NCI-H146 (cell line): Measurements from ENCODE around the gene SEC14L2.
A peak's percentile ranks its signal among the peaks of the same experiment; 100 is the strongest.

Source experiments
- DNase-seq: peaks from one replicate; lab custom pipeline; 2025; lab: John Stamatoyannopoulos, UW

The SEC14L2 gene

DNA sequence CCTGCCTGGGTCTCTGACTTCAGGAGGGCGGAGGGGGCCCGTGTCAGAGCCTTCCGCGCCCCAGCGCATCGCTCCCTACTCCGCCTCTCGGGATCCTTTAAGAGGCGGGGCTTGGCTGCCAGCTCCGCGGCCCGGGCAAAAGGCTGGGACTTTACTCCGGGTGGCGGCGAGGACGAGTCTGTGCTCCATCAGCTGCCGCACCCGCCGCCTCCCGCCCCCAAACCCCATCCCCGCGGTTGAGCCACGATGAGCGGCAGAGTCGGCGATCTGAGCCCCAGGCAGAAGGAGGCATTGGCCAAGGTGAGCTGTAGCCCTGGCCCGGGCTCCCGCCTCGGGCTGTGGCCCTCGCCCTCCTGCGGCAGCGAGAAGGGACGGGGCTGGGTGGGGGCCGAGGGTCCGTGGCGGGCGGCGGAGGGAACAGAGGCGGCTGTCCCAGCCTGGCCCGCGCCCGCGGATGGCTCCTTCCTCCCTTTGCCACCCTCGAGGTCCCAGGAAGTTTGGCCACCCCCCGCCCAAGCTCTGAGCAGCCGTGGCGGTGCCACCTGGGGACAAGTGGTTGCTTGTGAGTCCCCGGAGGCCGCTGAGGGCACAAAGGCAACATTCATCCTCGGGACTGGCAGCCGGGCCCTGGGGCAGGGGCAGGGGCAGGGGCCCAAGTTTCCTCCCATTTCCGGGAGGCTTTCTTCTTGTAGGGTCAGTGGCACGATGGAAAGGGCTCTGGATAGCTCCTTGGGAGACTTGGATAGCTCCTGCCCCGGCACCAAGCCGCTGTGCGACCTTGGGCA lies at the start of gene SEC14L2:
TSS of gene SEC14L2 (plus strand) at position 148 of the 785 bp plus-strand sequence. CDS start at position 247, 99 bp downstream.
- peak; percentile 57 for DNase-seq

DNA sequence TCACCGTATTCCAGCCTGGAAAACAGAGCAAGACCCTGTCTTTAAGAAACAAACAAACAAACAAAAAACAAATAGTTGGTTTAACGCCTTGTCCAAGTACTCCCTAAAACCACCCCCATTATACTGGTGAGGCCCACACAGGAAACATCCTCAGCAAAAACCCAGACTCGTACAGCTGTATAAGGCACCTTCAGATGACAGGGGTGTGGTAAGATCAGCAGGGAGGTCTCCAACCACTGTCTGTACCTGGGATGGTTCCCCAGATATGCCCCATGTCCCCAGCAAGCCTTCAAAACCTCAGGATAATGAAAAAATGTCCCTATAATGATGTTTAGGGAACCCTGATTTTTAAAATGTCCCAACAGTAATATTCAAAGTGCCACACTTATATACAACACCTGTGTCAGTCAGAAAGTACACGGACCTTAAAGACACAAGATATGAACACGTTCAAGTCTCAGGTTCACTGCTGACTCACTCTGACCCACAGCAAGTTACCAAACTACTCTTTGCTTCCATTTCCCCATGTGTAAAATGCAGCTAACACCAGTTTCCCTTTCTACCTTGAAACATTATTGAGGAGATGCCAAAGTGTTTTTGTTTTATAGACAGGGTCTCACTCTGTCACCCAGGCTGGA lies 49.4 kb upstream of the SEC14L2 start:
- DNase-seq = no peak

DNA sequence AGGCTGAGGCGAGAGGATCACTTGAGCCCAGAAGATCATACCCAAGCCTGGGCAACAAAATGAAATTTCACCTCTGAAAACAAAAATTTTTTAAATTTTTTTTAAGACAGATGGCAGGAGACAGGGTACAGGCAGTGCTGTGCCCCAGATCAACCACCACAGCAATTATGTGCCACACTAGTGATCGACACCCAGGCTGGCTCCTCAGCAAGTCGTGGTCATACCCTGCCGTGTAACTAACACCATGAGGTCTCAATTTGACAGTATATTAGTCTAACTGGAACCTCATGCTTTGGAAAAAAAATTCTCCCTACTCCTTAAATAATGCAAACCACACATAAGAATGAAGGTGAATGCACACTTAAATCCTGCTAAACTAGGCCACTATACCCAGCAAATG lies 48.4 kb upstream of the SEC14L2 start:
- no peak for DNase-seq

DNA sequence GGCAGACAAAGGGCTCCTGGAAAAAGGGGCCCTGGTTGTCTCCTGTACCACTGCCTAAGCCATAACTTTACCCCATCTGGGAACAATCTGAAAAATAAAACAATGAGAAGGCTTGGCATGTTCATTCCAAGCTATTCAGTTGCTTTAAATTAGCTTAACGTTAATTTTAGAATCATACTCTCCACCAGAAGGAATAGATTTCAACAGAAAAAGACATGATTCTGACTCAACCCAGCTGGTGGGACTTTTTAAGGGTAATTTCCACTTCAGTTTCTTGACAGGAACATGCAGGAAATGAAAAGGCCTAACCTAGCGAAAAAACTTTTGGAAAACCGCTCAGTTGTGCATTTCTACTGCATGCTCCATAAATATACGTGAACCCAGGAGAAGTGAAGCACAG lies 48.0 kb upstream of the SEC14L2 start:
- DNase-seq = no peak

DNA sequence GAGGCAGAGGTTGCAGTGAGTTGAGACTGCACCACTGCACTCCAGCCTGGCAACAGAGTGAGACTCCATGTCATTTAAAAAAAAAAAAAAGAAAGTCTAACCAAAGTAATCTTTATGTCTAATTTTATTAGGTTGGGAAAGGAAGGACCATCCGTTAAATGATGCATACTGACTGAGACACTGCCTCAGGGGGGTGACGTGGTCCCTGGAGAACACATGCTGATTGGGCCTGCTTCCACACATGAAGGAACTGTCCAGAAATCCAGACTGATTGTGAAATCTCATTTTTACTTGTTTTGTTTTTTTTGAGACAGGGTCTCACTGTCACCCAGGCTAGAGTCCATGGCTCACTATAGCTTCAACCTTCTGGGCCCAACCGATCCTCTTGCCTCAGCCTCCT lies 45.6 kb upstream of the SEC14L2 start:
- no peak for DNase-seq

DNA sequence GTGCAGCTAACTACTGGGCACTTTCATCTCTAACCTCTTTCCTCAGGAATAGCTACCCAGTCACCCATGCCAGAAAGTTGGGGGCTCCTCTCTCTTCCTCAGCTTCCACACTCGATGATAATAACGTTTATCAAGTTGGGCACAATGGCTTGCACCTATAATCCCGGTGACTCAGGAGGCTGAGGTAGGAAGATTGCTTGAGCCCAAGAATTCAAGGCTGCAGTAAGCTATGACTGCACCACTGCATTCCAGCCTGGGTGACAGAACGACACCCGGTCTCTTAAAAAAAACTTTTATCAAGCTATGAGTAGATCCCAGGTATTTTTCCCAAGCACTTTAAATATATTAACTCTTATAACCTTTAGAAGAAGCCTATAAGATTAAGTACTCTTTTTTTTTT lies 42.2 kb upstream of the SEC14L2 start:
- no peak for DNase-seq

DNA sequence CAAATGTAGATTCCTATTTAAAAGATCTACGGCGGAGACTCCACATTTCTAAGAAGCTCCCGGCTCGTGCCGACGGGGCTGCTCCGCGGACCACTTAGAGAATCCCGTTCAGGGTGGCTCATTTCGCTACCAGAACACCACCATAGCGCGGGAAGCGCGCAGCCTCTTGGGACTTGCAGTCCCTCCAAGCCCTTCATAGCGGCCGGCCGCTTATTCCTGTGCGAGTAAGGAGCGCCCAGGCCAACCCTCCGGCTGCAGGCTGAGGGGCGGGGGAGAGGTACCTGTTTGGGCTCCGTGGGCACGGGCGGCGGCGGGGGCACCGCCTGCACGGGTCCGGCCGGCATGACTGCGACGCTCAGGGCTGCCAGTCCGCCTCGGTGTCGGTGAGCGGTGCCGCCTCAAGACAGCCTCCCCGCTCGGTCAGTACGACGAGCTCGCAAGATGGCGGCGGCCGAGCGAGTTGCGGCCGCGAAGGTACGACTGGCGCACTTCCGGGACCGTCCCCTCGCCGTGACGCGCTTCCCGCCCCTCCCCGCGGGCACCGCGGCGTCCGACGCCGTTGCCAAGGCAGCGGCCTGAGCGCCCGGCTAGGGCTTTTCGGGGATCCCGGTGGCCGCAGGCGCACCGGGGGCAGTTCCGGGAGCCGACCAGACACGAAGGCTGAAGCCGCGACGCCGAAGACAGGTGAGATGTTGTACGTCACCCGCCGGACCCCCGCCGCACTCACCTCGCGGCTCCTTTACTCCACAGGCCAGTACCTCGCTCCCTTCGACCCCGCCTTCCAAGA lies 40.2 kb upstream of the SEC14L2 start, which contains the start of the genes CCDC157 and SF3A1:
TSS of gene CCDC157 (plus strand) at position 559 of the 787 bp plus-strand sequence. CDS start 8,994 bp downstream, outside the sequence.
TSS of gene SF3A1 (minus strand) at position 446 of the 787 bp plus-strand sequence. CDS start at position 344, 102 bp downstream.
- DNase-seq = peak; percentile 81

DNA sequence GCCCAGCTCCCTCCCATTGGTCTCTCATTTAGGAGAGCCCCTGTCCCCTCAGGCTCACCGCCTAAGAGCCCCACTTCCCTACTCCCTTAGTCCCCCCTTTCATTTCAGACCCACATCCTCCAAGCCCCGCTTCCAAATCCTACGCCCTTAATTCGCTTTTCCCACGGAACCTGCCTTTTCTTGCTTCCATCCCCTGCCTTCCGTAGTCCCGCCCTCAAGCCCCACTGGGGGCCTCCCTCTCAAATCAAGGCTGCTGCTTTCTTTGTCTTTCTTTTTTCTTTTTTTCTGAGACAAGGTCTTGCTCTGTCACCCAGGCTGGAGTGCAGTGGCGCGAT lies 39.6 kb upstream of the SEC14L2 start:
- peak; percentile 24 for DNase-seq

DNA sequence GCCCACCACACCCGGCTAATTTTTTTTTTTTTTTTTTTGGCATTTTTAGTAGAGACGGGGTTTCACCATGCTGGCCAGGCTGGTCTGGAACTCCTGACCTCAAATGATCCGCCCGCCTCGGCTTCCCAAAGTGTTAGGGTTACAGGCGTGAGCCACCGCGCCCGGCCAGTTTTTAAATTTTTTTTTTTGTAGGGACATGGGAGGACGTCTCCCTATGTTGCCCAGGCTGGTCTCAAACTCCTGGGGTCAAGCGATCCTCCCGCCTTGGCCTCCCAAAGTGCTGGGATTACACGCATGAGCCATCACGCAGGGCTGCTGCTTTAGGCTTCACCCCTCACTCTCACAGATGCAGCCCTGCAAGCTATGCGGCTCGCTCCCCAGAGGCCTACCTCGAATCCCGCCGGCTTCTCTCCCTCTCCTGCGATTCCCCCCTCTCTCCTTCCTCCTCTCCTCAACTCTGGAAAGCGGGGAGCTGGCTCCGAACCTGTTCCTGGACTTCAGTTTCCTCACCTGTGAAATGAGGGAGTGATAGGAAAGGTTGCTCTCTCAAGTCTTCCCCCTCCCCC lies 39.1 kb upstream of the SEC14L2 start:
- DNase-seq = no peak

DNA sequence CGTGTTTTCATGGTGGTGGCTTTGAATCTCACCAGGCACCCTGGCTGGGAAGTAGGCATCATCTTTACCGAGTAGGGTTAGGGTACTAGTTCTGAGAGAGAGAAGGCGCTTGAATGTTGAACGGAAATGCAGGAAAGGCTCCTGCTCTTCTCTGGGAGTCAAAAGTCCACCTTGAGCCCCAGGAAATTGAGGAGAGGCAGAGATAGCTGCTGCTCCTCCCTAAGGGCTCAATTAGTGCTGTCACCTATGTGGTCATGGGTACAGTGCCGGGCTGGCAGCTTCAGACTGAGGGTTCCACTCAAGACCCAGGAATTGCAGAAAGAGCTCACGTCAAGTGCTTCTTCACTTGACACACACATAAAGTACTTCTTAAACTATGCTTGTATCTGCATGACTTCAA lies 38.3 kb upstream of the SEC14L2 start:
- DNase-seq = no peak

DNA sequence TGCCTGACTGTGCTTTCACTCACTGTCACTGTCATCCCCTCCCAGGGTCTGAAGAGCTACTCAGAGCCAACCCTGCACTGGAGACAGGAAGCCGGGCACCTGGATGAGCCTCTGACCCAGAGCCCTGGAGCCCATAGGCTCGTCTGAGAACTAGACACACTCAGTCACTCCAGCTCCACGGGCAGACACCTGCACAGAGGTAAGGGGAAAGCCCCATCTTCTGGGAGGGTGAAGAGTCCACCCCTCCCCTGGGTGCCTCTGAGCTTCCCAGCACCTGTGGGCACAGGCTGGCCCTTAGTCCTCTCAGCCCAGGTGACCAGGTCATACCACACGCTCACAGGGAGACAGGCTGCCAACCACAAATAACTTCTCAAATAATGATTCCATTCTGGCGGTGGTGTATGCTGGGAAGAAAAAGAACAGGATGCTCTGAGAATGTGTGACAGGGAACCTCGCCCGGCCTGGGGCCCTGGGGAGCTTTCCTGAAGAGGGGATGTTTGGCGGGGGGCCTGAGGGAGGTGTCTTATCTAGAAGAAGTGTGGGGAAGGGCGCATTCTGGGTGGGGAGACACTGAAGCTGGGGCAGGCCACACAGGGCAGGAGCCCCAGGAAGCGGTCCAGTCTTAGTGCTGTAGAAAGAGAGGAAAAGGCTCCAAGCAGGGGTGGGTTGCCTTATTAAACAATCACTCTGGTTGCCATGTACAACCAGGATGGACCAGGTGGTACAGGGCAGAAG lies 34.7 kb upstream of the SEC14L2 start:
- DNase-seq = no peak

DNA sequence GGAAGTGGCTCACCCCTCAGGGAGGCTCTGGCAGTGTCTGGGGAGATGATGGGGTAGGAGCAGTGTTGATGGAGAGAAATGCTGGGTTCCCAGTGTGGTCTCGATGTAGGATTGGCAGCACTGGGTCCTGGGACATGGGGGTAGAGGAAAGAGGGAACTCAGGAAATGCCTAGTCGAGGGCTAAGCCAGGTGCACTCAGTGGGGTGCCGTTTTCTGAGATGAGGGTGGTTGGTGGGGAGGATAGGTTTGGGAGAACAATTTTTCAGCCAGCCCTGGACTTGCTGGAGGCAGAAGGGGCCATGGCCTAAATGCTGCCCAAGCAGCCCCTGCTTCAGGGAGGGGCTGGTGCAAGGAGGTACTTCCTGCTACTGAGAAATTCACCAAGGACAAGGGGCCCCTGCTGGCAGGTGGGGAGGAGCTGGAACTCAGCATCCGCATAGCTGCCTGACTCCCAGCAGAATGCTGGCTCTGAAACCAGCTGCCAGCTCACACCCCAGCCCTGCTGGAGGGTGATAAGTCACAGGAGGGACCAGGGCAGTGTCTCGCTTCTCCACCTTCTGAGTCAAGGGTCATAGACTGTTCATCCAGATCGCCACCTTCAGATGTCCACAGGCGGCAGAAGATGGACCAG lies 34.1 kb upstream of the SEC14L2 start:
- DNase-seq = peak; percentile 38

DNA sequence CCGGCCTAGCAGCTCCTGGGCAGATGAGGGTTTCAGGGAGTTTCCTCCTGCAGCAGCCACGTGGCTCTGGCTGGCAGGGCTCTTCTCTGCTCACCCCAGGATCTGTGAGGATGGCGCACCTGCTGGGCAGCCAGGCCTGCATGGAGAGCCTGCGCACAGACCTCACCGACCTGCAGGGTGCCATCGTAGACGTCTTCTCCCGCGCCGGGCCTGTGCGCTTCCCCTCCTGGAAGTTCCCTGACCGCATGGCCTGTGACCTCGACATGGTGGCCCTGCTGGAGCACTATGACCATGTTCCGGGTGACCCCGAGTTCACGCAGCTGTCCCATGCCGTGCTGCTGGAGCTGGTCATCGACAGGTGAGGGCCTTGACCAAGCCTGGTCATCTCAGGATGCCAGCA lies 30.9 kb upstream of the SEC14L2 start:
- no peak for DNase-seq

DNA sequence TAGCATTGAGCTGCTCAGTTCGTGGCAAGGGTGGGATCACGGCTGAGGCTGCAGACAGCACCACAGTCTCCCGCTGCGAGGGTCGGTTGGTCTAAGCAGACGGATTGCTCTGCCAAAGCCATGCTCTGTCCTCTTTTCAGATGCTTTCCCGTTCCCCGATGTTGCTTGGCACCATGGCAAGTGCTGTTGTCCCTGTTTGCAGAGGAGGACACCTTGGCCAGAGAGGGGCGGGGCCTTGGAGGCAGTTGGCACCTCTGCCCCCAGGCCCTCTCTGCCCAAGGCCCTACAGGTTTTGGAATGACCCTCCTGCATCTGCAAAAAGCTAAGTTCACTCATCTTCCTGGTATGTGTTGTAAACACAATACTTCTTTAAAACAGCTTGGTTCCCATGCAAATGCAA lies 28.4 kb upstream of the SEC14L2 start:
- DNase-seq = no peak

DNA sequence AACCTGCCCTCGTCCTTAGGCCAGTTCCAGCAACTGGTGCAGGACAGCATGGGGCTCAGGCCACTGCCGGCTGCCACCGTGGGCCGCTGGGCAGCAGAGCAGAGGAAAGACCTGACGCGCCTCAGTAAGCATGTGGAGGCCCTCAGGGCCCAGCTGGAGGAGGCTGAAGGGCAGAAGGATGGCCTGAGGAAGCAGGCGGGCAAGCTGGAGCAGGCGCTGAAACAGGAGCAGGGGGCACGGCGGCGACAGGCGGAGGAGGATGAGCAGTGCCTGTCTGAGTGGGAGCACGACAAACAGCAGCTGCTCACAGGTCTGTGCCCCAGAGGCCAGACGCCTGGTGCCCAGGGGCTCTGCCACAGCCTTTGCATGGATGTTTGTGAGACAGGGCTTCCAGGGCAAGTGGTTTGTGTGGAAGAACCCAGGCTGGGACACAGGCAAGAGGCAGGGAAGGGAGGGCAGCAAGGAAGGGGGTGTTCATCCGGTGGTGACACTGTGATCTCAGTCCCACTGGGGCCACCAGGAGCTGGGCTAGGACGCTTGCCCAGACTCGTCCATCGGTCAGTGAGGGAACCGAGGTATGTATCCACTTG lies 26.1 kb upstream of the SEC14L2 start:
- no peak for DNase-seq

DNA sequence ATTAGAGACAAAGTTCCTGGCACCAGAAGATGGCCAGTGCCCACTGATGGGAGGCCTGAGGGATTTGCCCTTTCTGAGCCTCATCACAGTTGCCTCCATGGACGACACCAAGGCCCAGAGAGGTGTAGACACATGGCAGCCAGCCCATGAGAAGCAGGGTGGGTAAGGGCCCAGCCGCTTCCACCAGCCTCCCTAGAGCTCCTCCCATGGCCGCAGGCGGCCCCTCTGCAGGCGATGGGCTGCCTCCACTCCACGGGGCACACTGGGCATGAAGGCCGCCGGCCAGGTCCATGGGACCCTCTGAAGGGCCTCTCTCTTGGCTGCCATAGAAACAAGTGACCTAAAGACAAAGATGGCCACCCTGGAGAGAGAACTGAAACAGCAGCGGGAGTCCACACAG lies 25.5 kb upstream of the SEC14L2 start:
- DNase-seq = no peak

DNA sequence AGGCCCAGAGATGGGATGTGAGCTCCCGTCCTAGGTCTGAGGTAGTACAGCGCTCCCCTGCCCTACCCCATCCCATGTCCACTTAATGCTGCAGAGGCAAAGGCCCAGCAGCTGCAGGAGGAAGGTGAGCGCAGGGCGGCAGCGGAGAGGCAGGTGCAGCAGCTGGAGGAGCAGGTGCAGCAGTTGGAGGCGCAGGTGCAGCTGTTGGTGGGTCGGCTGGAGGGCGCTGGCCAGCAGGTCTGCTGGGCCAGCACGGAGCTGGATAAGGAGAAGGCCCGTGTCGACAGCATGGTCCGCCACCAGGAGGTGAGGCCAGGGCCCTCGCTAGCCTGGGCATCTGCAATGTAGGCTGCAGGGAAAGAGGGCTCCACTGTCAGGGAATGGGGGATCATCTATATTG lies 24.8 kb upstream of the SEC14L2 start:
- no peak for DNase-seq

DNA sequence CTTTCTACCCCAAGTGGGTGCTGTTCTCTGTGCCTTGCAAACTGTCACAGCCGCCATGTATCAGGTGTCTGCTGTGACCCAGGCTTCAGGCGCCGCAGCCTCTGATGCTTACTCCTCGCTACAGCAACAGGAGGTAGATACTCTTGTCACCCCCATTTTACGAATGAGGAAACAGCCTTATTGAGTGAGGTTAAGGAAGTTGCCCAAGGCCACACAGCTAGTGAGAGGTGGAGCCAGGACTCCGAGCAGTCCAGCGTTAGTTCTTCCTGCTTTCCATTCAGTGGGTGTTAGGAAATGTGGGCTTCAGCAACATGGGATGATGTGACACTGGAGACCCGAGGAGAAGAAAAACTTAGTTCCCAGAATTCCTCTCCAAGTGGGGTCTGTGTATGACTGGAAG lies 23.9 kb upstream of the SEC14L2 start:
- DNase-seq = no peak

DNA sequence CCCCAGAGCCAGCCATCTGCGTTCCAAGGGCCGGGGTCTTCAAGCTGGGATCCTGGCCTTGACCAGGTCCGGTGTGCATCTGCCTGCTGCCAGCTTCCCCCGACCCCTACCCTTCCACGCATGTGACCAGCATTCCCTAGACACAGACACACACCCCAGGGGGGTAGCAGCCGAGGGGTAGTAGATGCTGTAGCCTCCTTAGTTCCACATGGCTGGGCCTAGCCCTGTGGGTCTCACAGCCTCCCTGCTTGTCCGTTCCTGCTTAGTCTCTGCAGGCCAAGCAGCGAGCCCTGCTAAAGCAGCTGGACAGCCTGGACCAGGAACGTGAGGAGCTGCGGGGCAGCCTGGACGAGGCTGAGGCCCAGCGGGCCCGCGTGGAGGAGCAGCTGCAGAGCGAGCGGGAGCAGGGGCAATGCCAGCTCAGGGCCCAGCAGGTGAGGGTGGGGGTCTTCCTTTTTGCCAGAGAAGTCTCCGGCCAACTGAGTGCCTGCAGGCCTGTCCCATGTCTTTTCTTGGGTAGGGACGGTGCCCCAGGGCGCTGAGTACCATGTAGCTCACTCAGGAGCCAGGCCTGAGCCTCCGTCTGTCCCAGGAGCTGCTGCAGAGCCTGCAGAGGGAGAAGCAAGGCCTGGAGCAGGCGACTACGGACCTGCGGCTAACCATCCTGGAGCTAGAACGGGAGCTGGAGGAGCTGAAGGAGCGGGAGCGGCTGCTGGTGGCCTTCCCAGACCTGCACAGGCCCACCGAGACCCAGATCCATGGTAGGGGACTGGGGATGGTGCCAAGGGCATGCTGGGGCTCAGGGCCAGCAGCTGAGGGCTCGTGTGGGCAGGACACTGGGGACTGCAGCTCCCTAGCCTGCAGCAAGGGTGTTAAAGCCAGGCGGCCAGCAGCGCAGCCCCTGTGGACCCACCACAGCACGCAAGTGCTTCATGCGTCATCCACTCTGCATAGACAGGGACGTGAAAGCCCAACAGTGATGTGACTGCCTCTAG lies 23.2 kb upstream of the SEC14L2 start:
- no peak for DNase-seq
